Measurements from ENCODE around the gene TEAD4. TPM values are rescaled to one million over a fixed set of nuclear protein-coding genes. Genes with fewer than 3 reads are reported as not detected.

The TEAD4 gene
- total RNA-seq, 1 donor from 2014 or later: 30.3 TPM

DNA sequence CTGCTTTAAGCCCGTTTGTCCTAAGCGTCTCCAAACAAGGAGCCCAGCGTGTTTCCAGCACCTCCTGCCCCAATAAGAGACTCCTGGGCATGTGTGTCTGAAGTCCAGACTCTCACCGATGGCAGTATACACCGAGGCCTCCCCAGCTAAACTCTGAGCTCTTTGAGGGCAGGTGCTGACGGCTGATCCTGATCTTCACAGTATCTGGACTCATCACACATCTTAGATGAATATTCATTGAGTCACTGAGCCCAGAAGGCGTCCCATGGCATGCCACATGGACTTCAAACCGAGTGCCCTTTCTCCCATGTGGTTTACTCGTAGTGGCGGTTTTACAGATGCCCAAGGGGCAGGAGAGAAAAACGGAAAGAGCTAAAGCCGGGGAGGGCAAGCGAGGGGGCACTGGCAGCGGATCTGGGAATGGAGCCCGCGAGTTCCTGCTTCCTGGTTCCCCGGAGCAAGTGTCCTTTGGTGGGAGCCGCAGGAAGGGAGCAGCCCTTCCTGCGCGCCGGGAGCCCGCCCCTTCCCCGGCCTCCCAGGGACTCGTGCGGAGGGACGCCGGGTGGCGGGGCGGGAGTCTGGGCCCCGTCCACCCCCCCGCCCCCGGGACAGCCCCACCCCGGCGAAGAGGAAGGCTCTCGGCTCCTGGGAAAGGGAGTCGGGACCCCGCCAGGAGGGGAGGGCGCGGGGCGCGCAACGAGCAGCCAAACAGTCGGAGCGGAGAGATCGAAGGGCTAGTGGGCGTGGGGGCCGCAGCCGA, 585 bp upstream of the TEAD4 start:
- H3K9me3 ChIP-seq (ENCODE audit: control insufficient read depth in 3 of 3, low read length in 3 of 3): no peaks in the 10 kb centered on the region
- peak overlapping the region; percentile 56 to 75 (median 74) for H3K4me3 ChIP-seq (ENCODE audit: low read length in 3 of 3)
- peak overlapping the region; percentile 62 to 80 (median 76) for H3K9ac ChIP-seq (ENCODE audit: low read depth in 1 of 3, low read length in 3 of 3)
- H3K4me1 ChIP-seq (ENCODE audit: control insufficient read depth in 3 of 3, insufficient read depth in 3 of 3, low read length in 3 of 3): peaks cover 30 to 43% (median 36%) of the 10 kb centered on the region in 3 donors
- H3K27me3 ChIP-seq (ENCODE audit: control insufficient read depth in 3 of 3, insufficient read depth in 3 of 3, low read length in 3 of 3): no peaks in the 10 kb centered on the region
- H3K36me3 ChIP-seq (ENCODE audit: control insufficient read depth in 3 of 3, insufficient read depth in 3 of 3, low read length in 3 of 3): peaks cover 0 to 4% (median 2%) of the 10 kb centered on the region in 3 donors
- peak overlapping the region; percentile 77 for H3K27ac ChIP-seq (ENCODE audit: low read depth, low read length)

DNA sequence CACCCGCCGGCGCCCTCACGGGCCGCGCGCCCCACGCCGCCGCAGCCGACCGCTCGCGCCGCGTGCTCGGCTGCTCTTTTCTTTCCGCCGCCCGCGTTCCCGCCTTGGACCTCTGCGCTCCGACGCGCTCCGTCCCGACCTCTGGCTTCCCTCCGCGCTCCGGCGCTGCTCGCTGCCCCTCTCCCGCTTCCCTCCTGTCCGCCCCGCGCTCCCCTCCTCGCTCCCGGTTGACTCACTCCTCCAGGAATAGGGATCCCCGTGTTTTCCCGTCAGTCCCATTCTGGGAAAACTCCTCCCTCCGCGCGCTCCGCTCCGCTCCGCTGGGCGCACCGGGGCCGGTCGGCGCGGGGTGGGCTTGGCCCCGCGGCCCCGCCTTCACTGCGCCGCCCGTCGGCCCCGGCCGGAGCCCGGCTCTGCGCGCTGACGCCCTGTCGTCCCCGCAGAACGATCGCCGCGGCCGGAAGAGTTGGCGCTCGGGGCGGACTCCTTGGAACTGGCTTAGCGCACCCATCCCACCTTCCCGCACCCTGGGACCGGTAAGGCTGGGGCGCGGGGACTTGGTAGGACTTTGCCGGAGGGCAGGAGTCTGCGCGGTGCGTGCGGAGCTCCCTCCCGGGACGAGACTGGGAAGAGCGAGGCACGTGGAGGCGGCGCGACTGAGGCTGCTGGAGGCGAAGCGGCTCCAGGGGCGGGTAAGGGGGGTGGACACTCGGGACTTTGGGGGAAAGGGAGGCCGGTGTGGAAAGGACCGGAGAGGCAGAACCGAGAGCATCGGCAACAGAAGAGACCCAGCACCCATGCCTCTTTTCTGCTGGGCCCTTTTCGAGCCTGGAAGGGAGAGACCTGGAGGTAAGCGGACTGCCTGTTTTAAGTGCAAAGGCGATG, 550 bp downstream of the TEAD4 start:
- Histone ChIP-seq H3K4me3 (ENCODE audit: low read length in 3 of 3) (peak overlapping the region; percentile 73 to 87 (median 84)), H3K27ac (ENCODE audit: low read depth, low read length) (peak overlapping the region; percentile 95), H3K9ac (ENCODE audit: low read depth in 1 of 3, low read length in 3 of 3) (peak overlapping the region; percentile 86 to 96 (median 92)), H3K4me1 (ENCODE audit: control insufficient read depth in 3 of 3, insufficient read depth in 3 of 3, low read length in 3 of 3) (peaks cover 39 to 49% (median 41%) of the 10 kb centered on the region in 3 donors), H3K27me3 (ENCODE audit: control insufficient read depth in 3 of 3, insufficient read depth in 3 of 3, low read length in 3 of 3) (no peaks in the 10 kb centered on the region), H3K36me3 (ENCODE audit: control insufficient read depth in 3 of 3, insufficient read depth in 3 of 3, low read length in 3 of 3) (peaks cover 0 to 4% (median 4%) of the 10 kb centered on the region in 3 donors), H3K9me3 (ENCODE audit: control insufficient read depth in 3 of 3, low read length in 3 of 3) (no peaks in the 10 kb centered on the region)

DNA sequence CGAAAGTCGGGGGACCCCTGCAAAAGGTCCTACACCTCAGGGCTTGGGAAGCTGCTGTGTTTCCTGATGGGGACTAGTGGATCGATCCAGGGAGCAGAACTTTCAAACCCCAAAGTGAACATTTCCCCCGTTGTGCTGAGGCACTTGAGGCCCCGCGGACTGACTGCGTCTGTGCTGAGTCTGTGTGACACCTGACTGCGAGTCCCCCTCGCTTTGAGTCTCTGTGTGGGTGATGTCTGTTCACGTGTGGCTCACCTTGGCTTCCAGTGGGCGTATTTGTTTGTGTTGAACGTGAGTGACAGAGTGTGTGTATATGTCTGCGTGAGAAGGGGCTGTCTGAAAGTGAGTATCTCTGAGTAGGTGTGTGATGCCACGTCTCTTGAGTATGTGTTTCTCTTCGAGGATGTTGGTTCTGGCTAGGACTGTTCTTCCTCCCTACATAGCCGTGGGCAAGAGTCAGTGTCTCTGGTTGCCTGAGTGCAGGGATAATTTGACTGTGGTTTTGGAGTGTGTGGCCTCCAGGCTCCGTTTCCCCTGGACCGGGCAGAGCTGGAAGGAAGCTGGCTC, 1.3 kb downstream of the TEAD4 start:
- peak overlapping the region; percentile 95 for H3K27ac ChIP-seq (ENCODE audit: low read depth, low read length)
- H3K27me3 ChIP-seq (ENCODE audit: control insufficient read depth in 3 of 3, insufficient read depth in 3 of 3, low read length in 3 of 3): no peaks in the 10 kb centered on the region
- peak overlapping the region; percentile 86 to 96 (median 92) for H3K9ac ChIP-seq (ENCODE audit: low read depth in 1 of 3, low read length in 3 of 3)
- H3K9me3 ChIP-seq (ENCODE audit: control insufficient read depth in 3 of 3, low read length in 3 of 3): no peaks in the 10 kb centered on the region
- peaks cover 41 to 49% (median 43%) of the 10 kb centered on the region in 3 donors for H3K4me1 ChIP-seq (ENCODE audit: control insufficient read depth in 3 of 3, insufficient read depth in 3 of 3, low read length in 3 of 3)
- peaks cover 0 to 6% (median 6%) of the 10 kb centered on the region in 3 donors for H3K36me3 ChIP-seq (ENCODE audit: control insufficient read depth in 3 of 3, insufficient read depth in 3 of 3, low read length in 3 of 3)
- H3K4me3 ChIP-seq (ENCODE audit: low read length in 3 of 3): peak overlapping the region; percentile 73 to 87 (median 84)

DNA sequence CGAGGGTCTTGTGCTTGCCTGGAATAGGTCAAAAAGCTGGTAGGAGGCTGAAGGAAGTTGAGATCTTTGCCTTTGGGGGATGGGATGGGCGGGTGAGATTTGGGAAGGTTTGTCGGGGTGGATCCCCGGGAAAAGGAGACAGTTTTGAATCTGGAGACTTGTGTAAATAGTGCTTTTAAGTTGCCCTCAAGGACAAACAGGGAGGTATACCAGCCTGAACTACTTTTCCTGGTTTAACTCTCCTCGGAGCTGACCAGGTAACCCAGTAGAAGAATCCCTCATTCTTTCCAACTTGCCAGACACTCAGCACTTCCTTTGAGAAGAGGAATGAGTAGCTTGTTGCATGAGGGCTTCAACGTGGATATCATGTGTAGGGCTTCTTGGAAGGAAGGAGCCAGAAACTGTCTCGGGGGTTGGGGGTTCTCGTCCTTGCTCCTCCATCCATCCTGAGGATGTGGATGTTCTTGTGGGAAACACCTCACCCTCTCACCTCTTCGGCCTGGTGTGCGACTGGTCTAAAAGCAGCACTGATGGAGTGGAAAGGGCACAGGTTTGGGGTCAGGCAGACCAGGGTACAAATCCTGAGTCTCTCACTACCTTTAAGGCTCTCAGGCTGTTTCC, 1.9 kb downstream of the TEAD4 start:
- Histone ChIP-seq H3K27me3 (ENCODE audit: control insufficient read depth in 3 of 3, insufficient read depth in 3 of 3, low read length in 3 of 3) (no peaks in the 10 kb centered on the region), H3K4me1 (ENCODE audit: control insufficient read depth in 3 of 3, insufficient read depth in 3 of 3, low read length in 3 of 3) (peaks cover 41 to 49% (median 45%) of the 10 kb centered on the region in 3 donors), H3K27ac (ENCODE audit: low read depth, low read length) (peak overlapping the region; percentile 95), H3K9me3 (ENCODE audit: control insufficient read depth in 3 of 3, low read length in 3 of 3) (no peaks in the 10 kb centered on the region), H3K9ac (ENCODE audit: low read depth in 1 of 3, low read length in 3 of 3) (peak overlapping the region; percentile 86 to 96 (median 92)), H3K36me3 (ENCODE audit: control insufficient read depth in 3 of 3, insufficient read depth in 3 of 3, low read length in 3 of 3) (peaks cover 0 to 6% (median 6%) of the 10 kb centered on the region in 3 donors), H3K4me3 (ENCODE audit: low read length in 3 of 3) (peak overlapping the region; percentile 73 to 87 (median 84))

DNA sequence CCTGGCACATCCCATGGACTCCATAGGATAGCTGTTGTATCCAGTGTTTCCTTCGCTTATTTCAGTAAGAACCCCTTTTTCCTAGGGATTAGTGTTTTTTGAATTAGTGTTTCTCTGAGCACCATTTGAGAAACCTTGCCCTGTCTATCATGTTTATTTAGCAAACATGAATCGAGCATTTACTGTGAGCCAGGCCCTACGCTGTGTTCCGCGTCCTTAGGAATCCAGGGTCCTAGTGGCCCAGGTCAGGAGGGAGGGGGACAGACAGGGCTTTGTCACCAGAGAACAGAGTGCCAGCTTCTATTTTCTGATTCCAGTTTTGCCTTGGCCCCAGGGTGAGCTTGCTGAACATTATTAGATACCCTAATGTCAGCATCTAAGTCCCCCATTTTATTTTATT, 2.5 kb downstream of the TEAD4 start:
- Histone ChIP-seq H3K27ac (ENCODE audit: low read depth, low read length) (peak overlapping the region; percentile 95), H3K9me3 (ENCODE audit: control insufficient read depth in 3 of 3, low read length in 3 of 3) (no peaks in the 10 kb centered on the region), H3K4me3 (ENCODE audit: low read length in 3 of 3) (peak overlapping the region; percentile 73 to 87 (median 84)), H3K9ac (ENCODE audit: low read depth in 1 of 3, low read length in 3 of 3) (peak overlapping the region; percentile 86 to 96 (median 92)), H3K36me3 (ENCODE audit: control insufficient read depth in 3 of 3, insufficient read depth in 3 of 3, low read length in 3 of 3) (peaks cover 0 to 6% (median 6%) of the 10 kb centered on the region in 3 donors), H3K4me1 (ENCODE audit: control insufficient read depth in 3 of 3, insufficient read depth in 3 of 3, low read length in 3 of 3) (peaks cover 41 to 49% (median 45%) of the 10 kb centered on the region in 3 donors), H3K27me3 (ENCODE audit: control insufficient read depth in 3 of 3, insufficient read depth in 3 of 3, low read length in 3 of 3) (no peaks in the 10 kb centered on the region)

DNA sequence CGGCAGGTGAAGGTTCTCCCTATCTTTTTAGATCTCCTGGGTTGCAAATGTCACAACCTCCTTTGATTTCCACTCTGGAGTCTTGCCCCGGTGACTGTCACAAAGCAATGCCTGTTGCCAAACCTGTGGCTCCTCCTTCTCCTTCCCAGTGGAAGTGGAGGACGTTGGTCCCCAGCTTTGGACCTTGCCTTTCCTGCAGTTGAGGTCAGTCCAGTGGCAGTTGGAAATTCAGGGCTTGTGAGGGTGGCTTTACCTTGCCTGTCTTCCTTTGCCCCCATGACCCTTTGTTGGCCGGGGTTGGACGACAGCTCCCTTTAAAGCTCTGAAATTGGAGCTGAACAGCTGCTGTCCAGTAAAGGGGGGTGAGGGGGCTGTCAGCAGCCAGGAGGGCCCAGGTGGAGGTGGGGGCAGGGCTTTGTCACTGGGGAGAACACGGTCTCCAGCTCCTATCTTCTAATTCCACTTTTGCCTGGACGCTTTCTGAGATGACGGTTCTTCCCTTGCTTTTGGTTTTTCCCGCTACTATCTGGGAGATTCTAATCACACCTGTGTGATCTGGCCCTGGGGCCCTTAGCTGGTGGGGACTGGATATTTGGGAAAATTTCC, 4.1 kb downstream of the TEAD4 start:
- H3K27me3 ChIP-seq (ENCODE audit: control insufficient read depth in 3 of 3, insufficient read depth in 3 of 3, low read length in 3 of 3): no peaks in the 10 kb centered on the region
- no peaks in the 10 kb centered on the region for H3K9me3 ChIP-seq (ENCODE audit: control insufficient read depth in 3 of 3, low read length in 3 of 3)
- peaks cover 37 to 45% (median 43%) of the 10 kb centered on the region in 3 donors for H3K4me1 ChIP-seq (ENCODE audit: control insufficient read depth in 3 of 3, insufficient read depth in 3 of 3, low read length in 3 of 3)
- H3K27ac ChIP-seq (ENCODE audit: low read depth, low read length): peak overlapping the region; percentile 98
- H3K4me3 ChIP-seq (ENCODE audit: low read length in 3 of 3): peak overlapping the region; percentile 66 to 77 (median 67)
- H3K36me3 ChIP-seq (ENCODE audit: control insufficient read depth in 3 of 3, insufficient read depth in 3 of 3, low read length in 3 of 3): peaks cover 0 to 6% (median 2%) of the 10 kb centered on the region in 3 donors
- peak overlapping the region; percentile 78 to 85 (median 82) for H3K9ac ChIP-seq (ENCODE audit: low read depth in 1 of 3, low read length in 3 of 3)

DNA sequence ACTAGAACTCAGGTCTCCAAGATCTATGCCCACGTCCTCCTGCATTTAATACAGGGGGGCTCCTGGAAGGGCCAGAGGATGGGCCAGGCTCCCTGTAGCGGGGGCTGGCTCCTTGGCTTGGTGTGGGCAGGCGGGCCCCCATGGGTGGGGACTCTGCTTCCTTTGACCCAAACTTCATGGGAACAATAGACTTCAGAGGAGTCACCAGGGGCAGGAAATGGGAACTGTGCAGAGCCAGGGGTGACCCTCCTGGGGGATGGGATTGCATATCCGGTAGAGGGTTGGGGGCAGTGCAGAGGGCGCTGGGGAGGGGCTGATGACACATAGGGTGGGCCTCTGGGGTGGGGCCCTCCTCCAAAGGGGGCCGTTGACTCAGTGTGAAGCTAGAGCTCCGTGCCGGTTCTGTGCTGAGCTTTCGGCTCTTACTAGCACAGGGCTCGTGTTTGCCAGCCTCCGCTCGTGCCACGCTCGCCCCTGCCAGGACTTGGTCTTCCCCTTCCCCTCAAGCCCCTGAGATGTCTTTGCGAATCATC, 4.6 kb downstream of the TEAD4 start:
- Histone ChIP-seq H3K27ac (ENCODE audit: low read depth, low read length) (peak overlapping the region; percentile 98), H3K4me3 (ENCODE audit: low read length in 3 of 3) (peak overlapping the region; percentile 56 to 77 (median 67)), H3K4me1 (ENCODE audit: control insufficient read depth in 3 of 3, insufficient read depth in 3 of 3, low read length in 3 of 3) (peaks cover 33 to 45% (median 39%) of the 10 kb centered on the region in 3 donors), H3K9me3 (ENCODE audit: control insufficient read depth in 3 of 3, low read length in 3 of 3) (no peaks in the 10 kb centered on the region), H3K9ac (ENCODE audit: low read depth in 1 of 3, low read length in 3 of 3) (peak overlapping the region; percentile 73 to 85 (median 82)), H3K36me3 (ENCODE audit: control insufficient read depth in 3 of 3, insufficient read depth in 3 of 3, low read length in 3 of 3) (peaks cover 0 to 6% (median 2%) of the 10 kb centered on the region in 3 donors), H3K27me3 (ENCODE audit: control insufficient read depth in 3 of 3, insufficient read depth in 3 of 3, low read length in 3 of 3) (no peaks in the 10 kb centered on the region)

DNA sequence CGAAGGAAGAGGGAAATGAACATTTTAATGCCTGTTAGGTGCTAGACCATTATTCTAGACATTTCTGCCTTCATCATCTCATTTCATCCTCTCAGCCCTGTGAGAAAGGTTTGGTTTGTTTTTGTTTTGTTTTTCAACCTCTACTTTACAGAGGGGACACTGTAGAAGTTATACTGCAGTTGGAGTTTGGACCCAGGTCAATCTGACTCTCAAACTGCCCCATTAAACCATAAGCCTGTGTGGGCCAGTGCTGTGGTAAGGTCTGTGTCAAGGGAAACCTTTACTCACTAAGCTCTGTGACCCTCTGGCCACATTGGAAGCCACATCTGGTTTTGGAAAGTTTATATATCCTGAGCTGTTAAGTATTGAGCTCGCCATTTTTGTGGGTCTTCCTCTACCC, 8.5 kb downstream of the TEAD4 start:
- no peak overlapping the region for H3K9ac ChIP-seq (ENCODE audit: low read depth in 1 of 3, low read length in 3 of 3)
- no peaks in the 10 kb centered on the region for H3K9me3 ChIP-seq (ENCODE audit: control insufficient read depth in 3 of 3, low read length in 3 of 3)
- H3K4me3 ChIP-seq (ENCODE audit: low read length in 3 of 3): no peak overlapping the region
- H3K27me3 ChIP-seq (ENCODE audit: control insufficient read depth in 3 of 3, insufficient read depth in 3 of 3, low read length in 3 of 3): no peaks in the 10 kb centered on the region
- H3K4me1 ChIP-seq (ENCODE audit: control insufficient read depth in 3 of 3, insufficient read depth in 3 of 3, low read length in 3 of 3): peaks cover 20 to 34% (median 27%) of the 10 kb centered on the region in 3 donors
- H3K27ac ChIP-seq (ENCODE audit: low read depth, low read length): no peak overlapping the region
- peaks cover 4 to 6% (median 4%) of the 10 kb centered on the region in 3 donors for H3K36me3 ChIP-seq (ENCODE audit: control insufficient read depth in 3 of 3, insufficient read depth in 3 of 3, low read length in 3 of 3)

DNA sequence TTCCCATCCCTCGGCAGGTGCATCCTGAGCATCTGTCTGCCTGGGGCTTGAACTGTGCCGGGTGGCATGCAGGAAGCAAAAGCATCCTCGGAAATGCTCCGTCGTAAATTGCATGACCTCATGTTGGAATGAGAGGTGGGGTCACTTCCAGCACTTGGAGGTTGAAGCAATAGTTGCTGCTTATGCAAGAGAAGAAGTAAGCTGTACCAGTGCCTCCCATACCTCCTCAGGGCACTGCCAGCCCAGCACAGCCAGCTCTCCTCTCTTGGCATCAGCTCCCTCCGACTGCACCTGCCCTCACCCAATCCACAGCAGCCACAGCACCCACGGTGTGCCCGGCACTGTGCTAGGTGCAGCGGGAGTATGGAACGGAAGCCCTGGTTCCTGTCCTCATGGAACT, 11.5 kb downstream of the TEAD4 start:
- Histone ChIP-seq H3K9me3 (ENCODE audit: control insufficient read depth in 3 of 3, low read length in 3 of 3) (no peaks in the 10 kb centered on the region), H3K27me3 (ENCODE audit: control insufficient read depth in 3 of 3, insufficient read depth in 3 of 3, low read length in 3 of 3) (no peaks in the 10 kb centered on the region), H3K4me3 (ENCODE audit: low read length in 3 of 3) (peak overlapping the region in 1 of 3 donors; percentile 17), H3K4me1 (ENCODE audit: control insufficient read depth in 3 of 3, insufficient read depth in 3 of 3, low read length in 3 of 3) (peaks cover 20 to 33% (median 31%) of the 10 kb centered on the region in 3 donors), H3K27ac (ENCODE audit: low read depth, low read length) (no peak overlapping the region), H3K9ac (ENCODE audit: low read depth in 1 of 3, low read length in 3 of 3) (no peak overlapping the region), H3K36me3 (ENCODE audit: control insufficient read depth in 3 of 3, insufficient read depth in 3 of 3, low read length in 3 of 3) (peaks cover 2 to 4% (median 2%) of the 10 kb centered on the region in 3 donors)

Measured in skeletal muscle tissue (tissue), 4 donors.